Measurements from ENCODE around the gene GSG1L. TPM values are rescaled to one million over a fixed set of nuclear protein-coding genes. Genes with fewer than 3 reads are reported as not detected.

The GSG1L gene
- total RNA-seq, 3 donors from 2014 or later, result not detected

DNA sequence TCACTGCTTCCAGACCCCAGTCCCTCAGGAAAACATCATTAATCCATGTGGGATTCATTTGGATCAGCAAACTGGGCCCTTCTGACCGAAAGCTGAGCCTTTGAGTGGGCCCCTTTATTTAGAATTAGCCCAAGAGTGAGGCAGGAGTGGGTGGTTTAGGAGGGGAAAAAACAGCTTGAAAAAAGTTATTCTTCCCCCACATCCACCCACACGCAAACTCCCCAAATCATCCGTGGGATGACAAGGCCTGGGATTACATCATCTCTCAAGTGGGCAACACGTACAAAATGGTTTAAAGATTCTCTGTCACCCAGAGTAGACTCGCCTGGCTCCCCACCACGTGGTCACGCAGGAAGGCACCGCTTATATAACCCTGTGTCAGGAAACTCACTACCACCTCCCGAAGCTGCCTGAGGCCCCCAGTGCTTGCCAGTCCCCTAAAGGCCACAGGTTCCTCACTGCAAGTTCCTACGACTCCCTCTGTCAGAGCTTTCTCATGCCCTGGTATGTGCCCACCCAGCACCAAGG is 27.6 kb downstream of the GSG1L start:
- TF ChIP-seq POLR2AphosphoS5 (IDR thresholded peaks at IDR 0.05), result no peak
- TF ChIP-seq, protein P1, sequence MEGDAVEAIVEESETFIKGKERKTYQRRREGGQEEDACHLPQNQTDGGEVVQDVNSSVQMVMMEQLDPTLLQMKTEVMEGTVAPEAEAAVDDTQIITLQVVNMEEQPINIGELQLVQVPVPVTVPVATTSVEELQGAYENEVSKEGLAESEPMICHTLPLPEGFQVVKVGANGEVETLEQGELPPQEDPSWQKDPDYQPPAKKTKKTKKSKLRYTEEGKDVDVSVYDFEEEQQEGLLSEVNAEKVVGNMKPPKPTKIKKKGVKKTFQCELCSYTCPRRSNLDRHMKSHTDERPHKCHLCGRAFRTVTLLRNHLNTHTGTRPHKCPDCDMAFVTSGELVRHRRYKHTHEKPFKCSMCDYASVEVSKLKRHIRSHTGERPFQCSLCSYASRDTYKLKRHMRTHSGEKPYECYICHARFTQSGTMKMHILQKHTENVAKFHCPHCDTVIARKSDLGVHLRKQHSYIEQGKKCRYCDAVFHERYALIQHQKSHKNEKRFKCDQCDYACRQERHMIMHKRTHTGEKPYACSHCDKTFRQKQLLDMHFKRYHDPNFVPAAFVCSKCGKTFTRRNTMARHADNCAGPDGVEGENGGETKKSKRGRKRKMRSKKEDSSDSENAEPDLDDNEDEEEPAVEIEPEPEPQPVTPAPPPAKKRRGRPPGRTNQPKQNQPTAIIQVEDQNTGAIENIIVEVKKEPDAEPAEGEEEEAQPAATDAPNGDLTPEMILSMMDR (IDR thresholded peaks at IDR 0.05), result no peak
- no peak for TF ChIP-seq POLR2A (IDR thresholded peaks at IDR 0.05)
- no peak for DNase-seq (ENCODE audit: low spot score in 2 of 2)
- Histone ChIP-seq H3K9me3 (no peaks in the 10 kb centered on the region), H3K4me3 (no peak overlapping the region), H3K27ac (no peak overlapping the region), H3K36me3 (no peaks in the 10 kb centered on the region), H3K27me3 (no peaks in the 10 kb centered on the region), H3K4me1 (no peaks in the 10 kb centered on the region)
- intact Hi-C loops (cut with DNase I; ENCODE audit: low total_unique reads), result no loop called here

DNA sequence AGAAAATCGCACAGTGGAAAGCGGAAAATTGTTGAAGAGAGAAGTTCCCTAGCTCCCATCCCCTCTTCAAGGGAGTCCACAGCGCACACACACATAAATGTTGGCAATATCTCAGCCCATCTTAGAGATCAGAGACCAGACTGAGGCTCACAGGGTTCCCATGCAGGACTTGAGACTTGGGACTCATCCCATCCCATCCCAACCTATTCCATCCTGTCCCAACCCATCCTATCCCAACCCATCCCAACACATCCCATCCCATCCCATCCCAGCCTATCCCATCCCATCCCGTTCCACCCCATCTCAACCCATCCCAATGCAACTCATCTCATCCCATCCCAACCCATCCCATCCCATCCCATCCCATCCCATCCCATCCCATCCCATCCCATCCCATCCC is 29.6 kb downstream of the GSG1L start:
- no peak for DNase-seq (ENCODE audit: low spot score in 2 of 2)
- no peaks in the 10 kb centered on the region for H3K27me3 ChIP-seq
- no peaks in the 10 kb centered on the region for H3K4me1 ChIP-seq
- H3K4me3 ChIP-seq, result no peak overlapping the region
- H3K27ac ChIP-seq, result no peak overlapping the region
- intact Hi-C loops (cut with DNase I; ENCODE audit: low total_unique reads), result no loop called here
- H3K36me3 ChIP-seq, result no peaks in the 10 kb centered on the region
- H3K9me3 ChIP-seq, result no peaks in the 10 kb centered on the region
- TF ChIP-seq, protein P1 (IDR thresholded peaks at IDR 0.05), result no peak
- TF ChIP-seq POLR2AphosphoS5 (IDR thresholded peaks at IDR 0.05) (no peak), POLR2A (IDR thresholded peaks at IDR 0.05) (no peak)

DNA sequence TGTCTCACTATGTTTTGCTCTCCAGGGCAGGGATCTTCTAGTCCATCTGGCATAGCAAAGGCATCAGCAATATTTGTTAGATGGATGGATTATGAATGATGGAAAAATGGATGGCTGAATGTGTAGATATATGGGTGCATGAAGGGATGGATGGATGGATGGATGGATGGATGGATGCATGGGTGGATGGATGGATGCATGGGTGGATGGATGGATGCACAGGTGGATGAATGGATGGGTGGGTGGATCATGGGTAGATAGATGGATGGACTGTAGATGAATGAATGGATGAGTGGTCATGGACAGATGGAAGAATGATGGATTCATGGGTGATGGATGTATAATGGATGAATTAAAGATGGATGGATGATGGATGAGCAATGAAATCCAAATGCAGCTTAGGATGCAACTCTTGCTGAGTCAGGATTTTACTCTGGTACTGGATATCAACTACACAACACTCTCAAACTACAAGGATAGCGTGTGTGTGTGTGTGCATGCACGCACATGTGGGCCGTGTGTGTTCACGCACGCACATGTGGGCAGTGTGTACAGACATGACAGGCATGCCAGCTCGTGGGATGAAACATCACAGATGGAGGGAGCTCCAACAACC is 34.0 kb downstream of the GSG1L start:
- no peak for DNase-seq (ENCODE audit: low spot score in 2 of 2)
- Histone ChIP-seq H3K36me3 (no peaks in the 10 kb centered on the region), H3K4me1 (no peaks in the 10 kb centered on the region), H3K27ac (no peak overlapping the region), H3K27me3 (no peaks in the 10 kb centered on the region), H3K9me3 (no peaks in the 10 kb centered on the region), H3K4me3 (no peak overlapping the region)
- intact Hi-C loops (cut with DNase I; ENCODE audit: low total_unique reads), result no loop called here
- TF ChIP-seq, protein P1 (IDR thresholded peaks at IDR 0.05), result no peak
- TF ChIP-seq POLR2AphosphoS5 (IDR thresholded peaks at IDR 0.05) (no peak), POLR2A (IDR thresholded peaks at IDR 0.05) (no peak)

DNA sequence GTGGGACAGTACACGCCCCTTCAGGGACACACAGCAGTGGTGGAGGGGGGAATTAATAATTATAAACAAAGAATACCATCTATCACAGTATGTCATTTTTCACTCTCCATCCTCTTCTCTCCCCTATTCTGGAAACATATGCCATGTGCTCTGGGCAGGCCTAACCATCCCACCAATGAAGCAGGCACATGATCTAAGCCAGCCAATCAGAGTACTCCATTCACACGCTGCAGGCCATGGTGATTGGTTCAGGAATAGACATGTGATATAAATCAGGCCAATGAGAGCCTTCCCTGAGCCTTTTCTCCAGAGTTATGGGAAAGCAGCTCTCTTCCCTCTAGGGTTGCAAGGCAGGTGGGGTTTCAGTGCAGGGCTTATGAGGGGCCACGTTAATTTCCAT is 36.5 kb downstream of the GSG1L start:
- H3K9me3 ChIP-seq, result no peaks in the 10 kb centered on the region
- no peaks in the 10 kb centered on the region for H3K4me1 ChIP-seq
- no peak overlapping the region for H3K27ac ChIP-seq
- TF ChIP-seq, protein P1 (IDR thresholded peaks at IDR 0.05), result no peak
- TF ChIP-seq POLR2AphosphoS5 (IDR thresholded peaks at IDR 0.05), result no peak
- TF ChIP-seq POLR2A (IDR thresholded peaks at IDR 0.05), result no peak
- no peak for DNase-seq (ENCODE audit: low spot score in 2 of 2)
- intact Hi-C loops (cut with DNase I; ENCODE audit: low total_unique reads), result no loop called here
- H3K27me3 ChIP-seq, result no peaks in the 10 kb centered on the region
- H3K36me3 ChIP-seq, result no peaks in the 10 kb centered on the region
- no peak overlapping the region for H3K4me3 ChIP-seq

DNA sequence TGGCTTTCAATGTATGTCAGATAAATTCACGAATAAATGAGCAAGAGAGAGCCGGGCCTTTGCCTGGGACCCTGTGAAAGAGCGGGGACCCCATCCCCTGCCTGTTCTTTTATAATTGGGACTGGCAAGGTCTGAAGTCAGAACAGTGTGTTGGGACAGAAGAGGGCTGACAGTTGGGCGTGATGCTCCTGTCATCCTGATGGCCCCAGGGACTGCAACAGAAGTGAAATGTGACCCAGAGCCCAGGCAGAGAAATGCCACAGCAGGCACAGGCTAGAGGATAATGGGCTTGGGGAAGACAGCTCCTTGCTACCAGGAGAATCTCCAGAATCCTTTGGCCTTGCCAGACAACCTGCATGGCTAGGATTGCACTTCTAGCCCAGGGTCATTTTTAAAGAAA is 37.9 kb downstream of the GSG1L start:
- TF ChIP-seq, protein P1 (IDR thresholded peaks at IDR 0.05), result no peak
- TF ChIP-seq POLR2A (IDR thresholded peaks at IDR 0.05), result no peak
- no peak for TF ChIP-seq POLR2AphosphoS5 (IDR thresholded peaks at IDR 0.05)
- no peak overlapping the region for H3K4me3 ChIP-seq
- H3K27me3 ChIP-seq, result no peaks in the 10 kb centered on the region
- no peak overlapping the region for H3K27ac ChIP-seq
- intact Hi-C loops (cut with DNase I; ENCODE audit: low total_unique reads), result no loop called here
- H3K9me3 ChIP-seq, result peaks cover 5 to 7% of the 10 kb centered on the region in 2 donors
- H3K4me1 ChIP-seq, result no peaks in the 10 kb centered on the region
- no peak for DNase-seq (ENCODE audit: low spot score in 2 of 2)
- H3K36me3 ChIP-seq, result no peaks in the 10 kb centered on the region
